Amniotic stem cell (primary cell): ENCODE data around the gene MYO1E.
A peak's percentile ranks its signal among the peaks of the same experiment; 100 is the strongest.
"Not testable (repeated sequence)": the region's sequence is repeated elsewhere in the genome, so short reads cannot be mapped to it uniquely, and the experiment has no call there.

ENCODE experiments used
- DNase-seq: peaks from one replicate; lab custom pipeline; 2025; lab: John Stamatoyannopoulos, UW

Gene MYO1E

DNA sequence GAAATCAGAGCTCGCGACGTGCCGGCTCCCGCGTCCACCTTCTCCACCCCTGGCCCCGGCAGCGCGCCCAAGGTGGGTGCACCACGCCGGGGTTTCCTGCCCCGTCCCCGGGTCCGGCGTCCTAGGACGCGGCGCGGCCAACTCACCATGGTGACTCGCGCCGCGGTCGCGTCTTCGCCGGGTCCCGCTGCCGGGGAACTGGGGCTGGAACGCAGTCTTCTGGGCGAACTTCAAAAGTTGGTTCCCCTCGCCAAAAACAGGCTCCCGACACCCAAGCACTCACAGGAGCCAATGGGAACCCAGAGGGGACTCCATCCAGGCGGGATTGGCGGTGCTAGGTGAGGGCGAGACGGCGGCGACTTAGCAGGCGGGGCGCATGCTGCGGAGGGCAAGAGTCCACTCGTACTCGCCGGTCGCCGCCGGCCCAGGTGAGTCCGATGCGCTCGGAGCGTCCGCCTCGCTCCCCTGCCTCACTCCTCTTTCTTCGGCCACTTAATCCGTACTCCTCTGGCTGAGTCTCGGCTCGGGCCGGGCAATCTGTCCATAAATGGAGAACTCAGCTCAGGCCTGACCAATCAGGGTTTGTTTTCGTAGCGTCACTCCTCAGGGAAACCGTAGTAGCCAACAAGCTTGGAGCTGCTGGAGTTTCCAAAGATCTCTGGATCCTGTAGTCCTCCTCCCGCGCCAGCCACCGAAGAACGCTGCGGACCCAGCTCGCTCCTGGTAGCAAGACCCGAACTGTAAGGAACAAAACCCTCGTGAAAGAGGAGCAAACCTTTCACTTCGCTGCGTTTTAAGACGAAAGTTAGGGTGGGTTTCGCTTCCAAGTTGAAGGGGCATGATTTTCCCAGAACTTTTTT, at the start of gene MYO1E:
MYO1E (minus strand) TSS at position 520 of the 860 bp plus-strand sequence; CDS start at position 149, 371 bp downstream.
- DNase-seq = peak; percentile 94

DNA sequence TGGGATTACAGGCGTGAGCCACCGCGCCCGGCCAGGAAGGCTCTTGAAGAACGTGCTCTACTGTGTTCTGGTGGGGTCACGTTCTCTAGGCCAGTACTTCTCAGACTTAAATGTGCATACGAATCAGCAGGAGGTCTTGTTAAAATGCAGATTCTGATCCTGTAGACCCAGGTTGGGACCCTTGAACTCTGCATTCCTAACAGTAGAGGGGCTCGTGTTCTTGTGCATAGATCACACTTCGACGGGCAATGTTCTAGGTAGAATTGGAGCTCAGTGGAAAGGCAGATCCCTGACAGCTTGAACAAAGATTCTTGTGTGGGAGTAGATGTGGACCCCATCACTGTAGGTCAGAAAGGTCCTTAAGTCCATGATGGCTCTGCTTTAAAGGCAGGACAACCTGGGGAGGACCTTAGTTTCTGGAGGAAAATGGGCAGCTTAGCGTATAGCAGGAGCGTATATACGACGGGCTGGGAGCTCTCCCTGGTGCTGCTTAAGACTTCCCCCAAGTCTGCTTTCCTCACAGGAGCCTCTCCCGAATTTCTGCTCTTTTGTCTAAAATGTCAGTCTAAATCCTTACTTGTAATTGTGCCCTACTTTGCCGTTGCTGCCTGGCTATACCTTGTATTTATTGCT, 48.4 kb upstream of the MYO1E start:
- no peak for DNase-seq

DNA sequence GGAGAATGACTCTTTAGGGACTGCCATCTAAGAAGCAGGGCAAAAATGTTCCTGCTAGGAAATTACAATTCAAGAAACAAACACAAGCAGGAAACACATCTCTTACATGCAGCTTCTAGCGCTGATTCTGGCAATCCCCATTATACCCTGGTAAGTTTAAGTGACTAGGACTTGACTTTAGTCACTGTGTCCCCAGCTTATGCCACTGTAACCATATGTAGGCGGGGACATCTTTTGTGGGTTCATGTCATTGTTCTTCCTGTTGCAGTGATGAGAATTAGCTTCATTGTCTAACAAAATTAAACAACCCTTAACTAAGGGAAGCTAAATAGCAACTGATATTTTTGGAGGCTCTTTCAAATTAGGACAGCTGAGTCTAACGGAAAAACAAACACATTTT, 47.4 kb upstream of the MYO1E start:
- no peak for DNase-seq

DNA sequence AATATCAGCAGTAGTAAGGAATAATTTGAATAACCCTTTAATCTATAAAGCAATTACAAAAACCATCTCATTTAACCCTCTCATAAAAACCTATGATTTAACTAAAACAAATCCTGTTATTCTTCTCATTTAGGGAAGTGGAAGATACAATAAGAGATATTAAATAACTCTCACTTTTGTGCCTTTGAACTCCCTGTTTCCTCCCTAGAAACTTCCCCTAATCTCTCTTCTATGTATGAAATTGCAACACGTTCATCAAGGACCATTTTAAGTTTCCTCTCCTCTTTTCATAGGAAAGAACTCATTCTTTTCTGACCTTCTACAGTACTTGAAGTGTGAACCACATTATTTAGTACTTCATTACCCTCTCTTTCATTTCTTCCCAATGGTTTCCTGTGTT, 46.5 kb upstream of the MYO1E start:
- no peak for DNase-seq

DNA sequence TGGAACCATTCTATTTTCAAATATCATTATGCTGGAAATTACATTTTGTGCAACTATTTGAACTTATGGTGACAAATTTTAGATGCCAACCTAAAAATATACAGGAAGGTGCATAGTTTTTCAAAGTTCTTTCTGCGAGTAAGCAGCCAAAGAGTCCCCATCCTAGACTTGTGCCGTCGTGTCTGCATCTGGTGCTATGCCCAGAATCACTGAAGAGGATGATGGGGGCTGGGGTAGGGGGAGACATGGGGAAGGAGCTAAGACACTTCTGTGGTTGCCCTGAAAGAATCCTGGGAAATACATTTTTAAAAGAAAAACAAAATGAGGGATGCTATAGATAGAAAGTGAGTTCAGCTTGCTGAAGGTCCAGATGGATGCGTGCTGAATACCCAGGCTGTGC, 44.1 kb upstream of the MYO1E start:
- DNase-seq = no peak

DNA sequence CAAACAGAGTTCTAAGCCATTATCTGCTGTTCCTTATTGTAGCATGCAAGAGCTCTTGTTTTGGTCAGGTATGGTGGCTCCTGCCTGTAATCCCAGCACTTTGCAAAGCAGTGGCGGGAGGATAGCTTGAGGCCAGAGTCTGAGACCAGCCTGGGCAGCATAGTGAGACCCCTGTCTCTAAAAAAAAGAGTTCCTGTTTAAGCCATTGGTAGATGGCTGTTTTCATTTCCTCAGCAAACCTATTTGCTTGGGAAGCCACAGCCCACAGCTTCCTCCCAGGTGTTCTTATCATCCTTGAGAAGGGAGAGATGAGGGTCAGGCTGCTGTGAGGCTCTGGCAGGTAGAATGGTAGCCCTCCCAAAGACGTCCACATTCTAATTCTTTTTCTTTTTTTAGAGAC, 40.9 kb upstream of the MYO1E start:
- DNase-seq = no peak

DNA sequence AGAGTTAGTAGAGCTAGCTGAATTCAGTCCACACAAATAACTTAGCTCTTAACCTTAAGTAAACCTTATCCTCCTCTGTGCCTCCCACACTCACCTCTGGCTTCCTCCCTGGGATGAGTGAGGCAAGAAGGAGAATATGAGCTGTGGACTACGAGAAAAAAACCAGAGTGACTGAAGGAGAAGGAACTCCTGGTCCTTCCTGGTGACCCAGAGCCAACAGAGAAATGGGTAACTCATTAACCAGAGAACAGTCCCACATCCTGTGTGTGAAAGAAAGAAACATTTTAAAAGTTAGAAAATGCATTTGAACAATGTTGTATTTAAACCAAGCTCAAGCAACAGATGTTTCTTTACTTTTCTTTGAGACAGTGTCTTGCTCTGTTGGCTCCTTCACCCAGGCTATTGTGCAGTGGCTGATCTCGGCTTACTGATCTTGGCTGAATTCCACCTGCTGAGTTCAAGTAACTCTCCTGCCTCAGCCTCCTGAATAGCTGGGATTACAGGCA, 37.8 kb upstream of the MYO1E start:
- no peak for DNase-seq

DNA sequence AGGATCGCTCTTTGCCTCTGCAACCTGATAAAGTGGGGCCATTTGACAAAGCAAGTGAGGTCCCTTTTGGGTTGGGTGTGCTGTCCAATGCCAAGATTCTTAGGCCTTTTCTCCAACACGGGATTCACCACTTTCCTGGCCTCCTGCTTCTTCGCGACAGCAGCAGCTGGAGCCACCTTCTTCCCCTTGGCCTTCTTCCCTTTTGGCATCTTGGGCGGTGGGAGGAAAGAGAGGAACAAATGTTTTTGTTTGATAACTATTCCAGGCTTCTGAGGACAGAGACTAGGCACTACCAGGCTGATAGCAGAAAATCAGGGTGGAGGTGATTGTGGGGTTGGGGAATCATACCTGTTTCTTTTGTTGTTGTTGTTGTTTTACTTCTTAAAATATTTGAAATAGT, 35.3 kb upstream of the MYO1E start:
- DNase-seq = no peak

DNA sequence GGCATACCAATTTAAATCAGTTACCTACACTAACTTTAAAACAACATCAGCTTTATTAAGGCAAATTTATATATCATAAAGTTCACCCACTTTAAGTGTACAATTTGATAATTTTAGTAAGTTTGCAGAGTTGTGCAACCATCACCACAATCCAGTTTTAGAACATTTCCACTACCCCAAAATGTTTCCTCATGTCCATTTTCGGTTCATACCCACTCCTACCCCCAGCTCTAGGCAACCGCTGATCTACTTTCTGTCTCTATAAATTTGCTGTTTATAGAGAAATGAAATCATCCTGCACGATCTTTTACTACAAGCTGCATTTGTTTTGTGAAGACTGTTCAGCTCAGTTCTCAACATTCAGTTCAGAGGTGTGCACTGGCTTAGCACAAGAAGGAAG, 33.8 kb upstream of the MYO1E start:
- DNase-seq = no peak

DNA sequence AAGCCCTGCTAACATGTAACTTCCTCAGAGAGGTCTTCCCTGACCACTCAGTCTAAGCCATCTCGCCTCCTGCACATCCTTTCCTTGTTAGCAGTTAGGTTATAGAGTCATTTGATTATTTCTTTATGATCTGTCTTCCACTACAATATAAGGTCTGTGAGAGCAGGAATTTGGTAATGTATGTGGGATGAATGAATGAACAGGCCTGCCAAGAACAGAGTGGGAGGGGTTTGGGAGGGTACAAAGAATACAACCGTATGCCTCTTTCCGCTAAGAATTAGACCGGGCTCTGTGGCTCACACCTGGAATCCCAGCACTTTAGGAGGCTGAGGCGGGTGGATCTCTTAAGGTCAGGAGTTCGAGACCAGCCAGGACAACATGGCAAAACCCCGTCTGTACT, 32.4 kb upstream of the MYO1E start:
- DNase-seq = no peak

DNA sequence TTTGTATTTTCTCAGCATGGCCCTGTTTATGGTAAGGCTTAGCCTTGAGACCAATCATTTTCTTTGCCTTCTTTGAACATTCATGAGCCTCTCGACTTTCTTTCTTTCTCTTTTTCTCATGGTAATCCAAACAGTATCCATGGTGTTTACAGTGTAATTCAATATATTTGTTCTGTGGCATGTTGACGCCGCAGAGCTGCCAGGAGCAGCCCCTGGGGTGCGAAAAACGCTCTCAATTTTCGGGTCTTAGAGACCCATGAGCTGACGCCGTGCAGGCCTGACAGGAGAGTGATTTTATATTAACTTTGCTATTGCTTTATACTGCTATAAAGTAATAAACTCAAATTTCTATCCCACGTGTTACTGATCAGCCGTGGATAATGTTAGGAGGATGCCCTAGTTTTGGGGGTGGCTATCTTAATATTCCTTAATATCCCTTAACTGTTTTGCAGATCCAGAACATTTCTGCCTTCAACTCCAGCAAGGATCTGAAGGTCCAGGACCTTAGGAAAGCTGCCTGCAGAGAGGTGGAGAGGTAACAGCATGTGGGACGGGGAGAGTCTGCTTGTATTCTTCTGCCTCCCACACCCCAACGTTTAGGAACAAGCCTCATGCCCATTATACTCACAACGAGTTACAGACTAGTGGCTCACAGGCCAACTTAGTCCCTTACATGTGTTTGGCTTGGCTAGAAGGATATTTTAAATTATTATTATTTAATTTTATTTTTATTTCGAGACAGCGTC, 29.3 kb upstream of the MYO1E start:
- no peak for DNase-seq

DNA sequence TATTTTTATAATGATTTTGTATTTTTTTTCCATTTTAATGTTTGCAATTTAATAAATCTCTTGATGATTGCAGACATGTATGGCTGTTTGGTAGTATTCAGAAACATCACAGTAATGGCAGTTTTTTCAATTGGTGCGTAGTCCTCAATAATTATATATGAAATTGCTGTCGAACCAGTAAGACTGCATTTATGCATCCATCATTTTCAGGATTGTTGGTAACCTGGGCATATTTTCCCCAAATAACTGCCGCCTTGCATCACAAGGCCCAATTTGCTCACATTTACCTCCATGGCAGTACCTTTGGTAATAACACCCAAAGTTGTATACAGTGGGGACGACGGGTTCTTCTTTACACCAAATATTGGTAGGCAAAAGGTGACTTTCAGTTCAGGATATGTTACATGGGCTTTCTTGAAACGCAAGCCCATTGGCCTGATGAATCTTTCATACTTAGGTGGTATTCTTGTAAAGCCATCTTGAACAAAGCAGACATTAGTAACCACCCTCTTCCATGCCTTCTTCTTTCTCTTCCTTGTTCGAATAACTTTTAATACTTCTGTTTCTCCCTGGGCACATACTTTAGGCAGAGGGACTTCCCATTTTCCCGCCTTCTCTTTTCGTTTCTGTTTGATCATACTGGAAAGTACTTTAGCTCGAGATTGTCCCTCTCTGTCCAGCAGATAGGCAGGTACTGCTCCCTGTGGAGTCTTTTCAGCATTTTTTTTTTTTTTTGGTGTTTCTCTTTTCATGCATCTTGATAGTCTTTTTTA, 28.6 kb upstream of the MYO1E start:
- not testable (repeated sequence) for DNase-seq

DNA sequence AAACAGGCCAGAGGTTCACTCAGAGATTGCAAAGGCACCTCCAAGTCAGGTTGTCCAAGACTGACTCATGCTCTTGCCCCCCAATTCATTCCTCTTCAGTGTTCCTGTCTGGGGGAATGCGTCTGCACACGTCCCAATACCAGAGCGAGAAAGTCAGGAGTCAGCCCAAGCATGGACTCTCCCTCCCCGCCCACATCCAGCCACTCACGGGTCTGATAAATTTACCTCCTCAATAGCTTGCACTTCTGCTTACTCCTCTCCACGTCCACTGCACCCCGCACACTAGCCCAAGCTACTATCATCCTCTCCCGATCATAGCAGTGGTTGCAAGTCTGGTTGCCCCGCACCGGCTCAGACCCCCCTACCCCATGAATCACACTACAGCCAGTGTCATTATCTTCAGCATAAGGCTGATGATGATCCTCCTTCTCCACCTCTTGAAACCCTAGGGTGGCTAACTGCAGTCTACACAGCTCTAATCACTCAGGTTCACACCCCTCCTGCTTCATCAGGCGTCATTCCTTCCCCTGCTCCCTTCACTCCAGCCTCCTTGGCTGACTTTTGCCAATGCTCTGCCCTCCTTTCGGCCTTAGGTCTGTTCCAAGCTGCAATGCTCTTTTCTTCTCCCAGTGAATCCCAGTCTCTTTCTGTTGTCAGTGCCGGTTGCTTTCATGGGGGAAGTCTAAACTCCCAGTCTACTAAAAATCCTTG, 27.6 kb upstream of the MYO1E start:
- no peak for DNase-seq

DNA sequence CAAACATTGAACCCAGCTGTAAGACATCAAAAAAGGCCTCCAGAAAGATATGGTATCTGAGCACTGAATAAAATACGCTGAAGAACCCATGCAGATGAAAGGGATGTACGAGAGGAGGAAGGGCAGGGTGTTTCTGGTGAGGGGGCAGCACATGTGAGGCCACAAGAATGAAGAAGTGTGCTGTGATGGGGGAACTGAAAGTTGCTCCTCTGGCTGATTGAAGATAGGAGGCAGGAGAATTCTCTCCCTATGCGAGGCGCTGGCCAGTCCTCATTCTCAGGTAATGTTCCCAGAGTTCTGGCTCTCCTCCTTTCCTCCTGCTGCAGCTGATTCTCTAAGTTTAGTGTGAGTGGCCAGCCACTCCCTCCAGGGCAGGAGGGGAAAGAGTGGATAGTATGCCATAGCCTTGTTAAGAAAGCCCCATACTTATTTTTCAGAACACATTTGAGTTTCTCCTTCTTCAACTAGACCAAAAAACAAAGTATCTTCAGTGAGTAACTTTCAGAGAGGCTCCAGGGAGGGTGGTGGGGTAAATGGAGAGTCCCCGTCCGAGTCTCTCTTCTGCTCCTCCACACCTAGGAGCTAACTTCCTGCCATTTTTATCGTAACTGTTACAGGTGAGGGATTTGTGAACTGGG, 26.9 kb upstream of the MYO1E start:
- no peak for DNase-seq

DNA sequence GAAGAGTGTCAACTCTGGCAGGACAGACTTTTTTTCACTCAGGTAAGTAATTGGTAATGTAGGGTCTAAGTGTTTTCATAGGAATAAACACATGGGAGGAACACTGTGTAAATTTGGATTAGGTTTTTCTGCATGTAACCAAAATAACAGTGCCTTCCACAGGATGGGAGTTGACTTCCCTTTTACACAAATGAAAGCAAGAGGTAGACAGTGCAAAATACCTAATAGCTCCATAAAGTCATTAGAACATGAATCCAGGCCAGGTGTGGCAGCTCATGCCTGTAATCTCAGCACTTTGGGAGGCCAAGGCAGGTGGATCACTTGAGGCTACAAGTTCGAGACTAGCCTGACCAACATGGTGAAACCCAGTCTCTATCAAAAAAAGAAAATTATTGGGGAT, 25.5 kb upstream of the MYO1E start:
- DNase-seq = no peak

DNA sequence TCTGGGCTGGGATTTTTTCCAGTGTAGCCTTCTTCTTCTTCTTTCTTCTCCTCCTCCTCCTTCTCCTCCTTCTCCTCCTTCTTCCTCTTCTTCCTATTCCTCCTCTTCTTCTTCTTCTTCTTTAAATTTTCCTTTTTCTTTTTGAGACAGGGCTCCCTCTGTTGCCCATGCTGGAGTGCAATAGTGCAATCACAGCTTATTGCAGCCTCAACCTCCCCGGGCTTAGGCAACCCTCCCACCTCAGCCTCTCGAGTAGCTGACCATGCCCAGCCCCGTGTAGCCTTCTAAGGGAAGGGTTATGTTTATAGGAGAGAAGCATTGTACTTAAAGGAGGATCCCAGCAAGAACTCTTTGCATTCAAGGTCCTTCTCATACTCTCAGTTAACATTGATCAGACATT, 24.0 kb upstream of the MYO1E start:
- no peak for DNase-seq

DNA sequence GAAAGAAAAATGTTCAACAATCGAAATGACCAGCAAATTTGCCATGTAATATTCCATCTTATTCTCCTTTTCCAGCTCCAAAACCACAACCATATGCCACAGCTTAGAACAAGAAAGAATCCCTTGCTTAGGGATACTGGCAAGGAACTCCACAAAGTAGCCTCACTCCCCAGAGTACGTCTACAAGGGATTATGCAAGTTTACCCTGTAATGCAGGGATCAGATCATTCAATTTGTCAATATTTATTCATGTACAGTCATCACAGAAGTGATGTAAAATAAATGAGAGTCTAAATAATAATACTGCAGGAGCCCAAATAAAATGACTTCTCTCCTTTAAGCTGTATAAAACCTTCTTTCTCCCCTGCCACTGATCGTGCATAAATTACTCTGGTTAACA, 23.5 kb upstream of the MYO1E start:
- DNase-seq = no peak

DNA sequence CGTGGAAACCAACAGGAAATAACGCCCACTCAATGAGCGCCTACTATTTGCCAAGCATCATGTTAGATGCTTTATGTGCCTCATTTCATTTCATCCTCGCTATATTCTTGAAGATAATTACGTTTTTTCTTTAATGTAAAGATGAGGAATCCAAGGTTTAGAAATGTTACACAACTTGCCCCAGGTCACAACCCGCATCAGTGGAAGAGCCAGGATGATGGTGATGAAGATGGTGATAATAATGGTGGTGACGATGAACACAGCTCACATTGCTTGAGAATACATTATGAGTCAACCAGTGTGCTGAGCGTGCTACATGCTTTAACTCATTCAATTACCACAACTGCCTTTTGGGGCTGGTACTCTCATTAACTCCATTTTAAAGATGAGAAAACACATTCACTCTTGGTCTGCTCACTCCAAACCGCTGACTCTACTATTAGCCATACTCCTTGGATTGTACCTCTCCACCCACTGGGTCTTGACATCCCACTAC, 21.5 kb upstream of the MYO1E start:
- no peak for DNase-seq

DNA sequence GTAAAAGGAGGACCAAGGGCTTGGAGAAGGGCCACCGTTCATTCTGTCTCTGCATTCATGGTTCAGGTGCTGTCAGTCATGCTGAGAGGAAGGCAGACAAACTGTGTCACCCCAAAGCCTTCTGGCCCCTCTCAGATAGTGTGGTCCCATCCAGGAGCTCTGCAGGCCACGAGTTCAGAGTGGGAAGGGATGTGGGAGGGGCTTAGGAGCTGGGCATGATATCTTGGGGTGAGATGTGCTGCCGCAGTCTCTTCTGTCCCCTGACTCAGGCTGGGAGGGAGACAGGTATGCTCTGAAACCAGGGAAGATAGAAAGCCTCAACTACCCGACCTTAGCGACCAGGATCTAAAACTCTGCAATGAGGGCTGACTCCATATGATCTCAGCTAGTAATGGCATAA, 19.6 kb upstream of the MYO1E start:
- no peak for DNase-seq

DNA sequence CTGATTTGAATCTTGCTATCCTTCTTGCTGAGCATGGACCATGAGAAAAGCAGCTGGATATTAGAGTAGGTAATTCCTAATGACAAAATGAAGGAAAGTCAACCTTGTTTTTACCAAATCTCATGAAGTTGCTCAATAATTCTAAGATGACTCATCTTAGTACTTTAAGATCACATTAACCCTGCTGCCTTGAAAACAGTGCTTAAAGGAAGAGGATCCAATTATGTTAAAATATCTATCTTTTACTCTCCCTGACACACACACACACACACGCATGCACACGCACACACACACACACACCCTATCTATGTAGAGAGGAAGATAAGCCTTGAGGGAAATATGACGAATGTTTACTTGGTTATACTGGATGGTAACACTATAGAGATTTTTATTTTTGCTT, 16.0 kb upstream of the MYO1E start:
- no peak for DNase-seq
